OCI-LY1 (cell line): ENCODE measurements around the gene SEMA3C.

Experiments used
- H2AFZ ChIP-seq: fragments of 200-600 bp; sonication (generic), shearing (Covaris generic); 2 replicates; pipeline ENCODE4 v1.6.0; 2014; ENCODE audit warnings: antibody characterized with exemption, mild to moderate bottlenecking, low read length
- H3F3A ChIP-seq: fragments of 200-600 bp; sonication (generic), shearing (Covaris generic); 2 replicates; pipeline ENCODE4 v1.6.0; 2014; ENCODE audit warnings: mild to moderate bottlenecking, antibody characterized with exemption, low read length, moderate library complexity; ENCODE audit not compliant: insufficient read depth
- H3K27ac ChIP-seq: fragments of 200-600 bp; sonication (generic); 2 replicates; pipeline ENCODE4 v1.5.1; 2014; ENCODE audit warnings: low read length, mixed run types, mild to moderate bottlenecking, low read depth; ENCODE audit not compliant: poor library complexity, severe bottlenecking
- H3K27me3 ChIP-seq: fragments of 200-600 bp; sonication (generic); 2 replicates; pipeline ENCODE4 v1.6.0; 2014; ENCODE audit warnings: antibody characterized with exemption, mild to moderate bottlenecking, low read length, moderate library complexity; ENCODE audit not compliant: insufficient read depth
- H3K36me3 ChIP-seq: fragments of 200-600 bp; sonication (generic); 2 replicates; pipeline ENCODE4 v1.6.1; 2014; ENCODE audit warnings: mild to moderate bottlenecking, antibody characterized with exemption, low read length, moderate library complexity, mixed read lengths; ENCODE audit not compliant: insufficient read depth
- H3K4me1 ChIP-seq: fragments of 200-600 bp; sonication (generic); 2 replicates; pipeline ENCODE4 v1.5.1; 2014; ENCODE audit warnings: mild to moderate bottlenecking, low read length, moderate library complexity; ENCODE audit not compliant: insufficient read depth, severe bottlenecking
- H3K4me2 ChIP-seq: fragments of 200-600 bp; sonication (generic), shearing (Covaris generic); 2 replicates; pipeline ENCODE4 v1.6.1; 2014; ENCODE audit warnings: low read length
- H3K4me3 ChIP-seq: fragments of 200-600 bp; sonication (generic); 2 replicates; pipeline ENCODE4 v1.5.1; 2014; ENCODE audit warnings: low read length, low read depth, mild to moderate bottlenecking, mixed read lengths; ENCODE audit not compliant: poor library complexity, severe bottlenecking
- H3K79me2 ChIP-seq: fragments of 200-600 bp; shearing (Covaris generic); 2 replicates; pipeline ENCODE4 v1.6.1; 2016; ENCODE audit warnings: mixed run types, low read length, mixed read lengths; ENCODE audit not compliant: insufficient read depth
- H3K9ac ChIP-seq: fragments of 200-600 bp; sonication (generic), shearing (Covaris generic); 2 replicates; pipeline ENCODE4 v1.6.1; 2014; ENCODE audit warnings: mild to moderate bottlenecking, low read length, mixed read lengths
- H3K9me2 ChIP-seq: fragments of 200-600 bp; sonication (generic), shearing (Covaris generic); 2 replicates; pipeline ENCODE4 v1.6.1; 2014; ENCODE audit warnings: low read depth, mild to moderate bottlenecking, low read length, mixed read lengths
- H3K9me3 ChIP-seq: fragments of 200-600 bp; shearing (Covaris generic); 2 replicates; pipeline ENCODE4 v1.6.1; 2014; ENCODE audit warnings: low read length, mixed read lengths
- H4K20me1 ChIP-seq: fragments of 200-600 bp; sonication (generic), shearing (Covaris generic); 2 replicates; pipeline ENCODE4 v1.6.0; 2016; ENCODE audit warnings: mild to moderate bottlenecking, low read length; ENCODE audit not compliant: insufficient read depth
- CTCF ChIP-seq: fragments of 200-600 bp; sonication (generic), shearing (Covaris generic); IDR thresholded peaks from 2 replicates; pipeline ENCODE4 v1.5.1; 2017; ENCODE audit warnings: mild to moderate bottlenecking, antibody characterized with exemption, low read length, moderate library complexity, mixed read lengths
- EZH2 ChIP-seq: fragments of 200-600 bp; sonication (generic), shearing (Covaris generic); IDR thresholded peaks from 2 replicates; pipeline ENCODE4 v1.8.0; 2017; ENCODE audit warnings: borderline replicate concordance, mixed run types, mild to moderate bottlenecking, antibody characterized with exemption, low read length, moderate library complexity, mixed read lengths

SEMA3C gene

GRCh38 chr7:80896906-80897598, 21.8 kb downstream of the SEMA3C start:
- H3K9me2 ChIP-seq, result no peaks in the 10 kb centered on the region
- H3K27me3 ChIP-seq, result no peaks in the 10 kb centered on the region
- H3K4me3 ChIP-seq, result no peak overlapping the region
- no peaks in the 10 kb centered on the region for H3K9me3 ChIP-seq
- no peaks in the 10 kb centered on the region for H3F3A ChIP-seq
- H3K27ac ChIP-seq, result no peak overlapping the region
- no peaks in the 10 kb centered on the region for H3K4me1 ChIP-seq
- no peak overlapping the region for H3K4me2 ChIP-seq
- no peaks in the 10 kb centered on the region for H3K36me3 ChIP-seq
- H2AFZ ChIP-seq, result no peak overlapping the region
- H3K9ac ChIP-seq, result no peak overlapping the region
- H3K79me2 ChIP-seq, result no peaks in the 10 kb centered on the region
- TF ChIP-seq CTCF, result no peak
- no peak for TF ChIP-seq EZH2
- no peaks in the 10 kb centered on the region for H4K20me1 ChIP-seq

GRCh38 chr7:80895056-80895455, 23.8 kb downstream of the SEMA3C start:
- no peak overlapping the region for H2AFZ ChIP-seq
- no peak overlapping the region for H3K9ac ChIP-seq
- H3K4me3 ChIP-seq, result no peak overlapping the region
- no peaks in the 10 kb centered on the region for H3K36me3 ChIP-seq
- H3K27ac ChIP-seq, result no peak overlapping the region
- no peaks in the 10 kb centered on the region for H3K79me2 ChIP-seq
- no peaks in the 10 kb centered on the region for H3K9me3 ChIP-seq
- no peak overlapping the region for H3K4me2 ChIP-seq
- H3K9me2 ChIP-seq, result no peaks in the 10 kb centered on the region
- no peaks in the 10 kb centered on the region for H3F3A ChIP-seq
- no peaks in the 10 kb centered on the region for H4K20me1 ChIP-seq
- TF ChIP-seq CTCF, result no peak
- H3K27me3 ChIP-seq, result no peaks in the 10 kb centered on the region
- H3K4me1 ChIP-seq, result no peaks in the 10 kb centered on the region

- no peaks in the 10 kb centered on the region for H3K79me2 ChIP-seq
- H3F3A ChIP-seq, result no peaks in the 10 kb centered on the region
- no peak overlapping the region for H3K27ac ChIP-seq
- no peaks in the 10 kb centered on the region for H4K20me1 ChIP-seq
- H3K36me3 ChIP-seq, result no peaks in the 10 kb centered on the region
- H3K4me2 ChIP-seq, result no peak overlapping the region
- H3K27me3 ChIP-seq, result no peaks in the 10 kb centered on the region
- H3K9ac ChIP-seq, result no peak overlapping the region
- TF ChIP-seq EZH2 (no peak), CTCF (no peak)
- H2AFZ ChIP-seq, result no peak overlapping the region
- H3K4me3 ChIP-seq, result no peak overlapping the region
- no peaks in the 10 kb centered on the region for H3K9me3 ChIP-seq
- H3K9me2 ChIP-seq, result no peaks in the 10 kb centered on the region
- no peaks in the 10 kb centered on the region for H3K4me1 ChIP-seq
These were observed 27.6 kb downstream of the SEMA3C start for GRCh38 chr7:80891259-80891544.
